HL-60/S4 treated with phorbol 12-myristate 13-acetate at 8.2 ng/mL for 4 days and 3 days (cell line): Measurements from ENCODE around the gene CDH23.
"Not testable (repeated sequence)": the region's sequence is repeated elsewhere in the genome, so short reads cannot be mapped to it uniquely, and the experiment has no call there.

Experiments used
- in situ Hi-C: fragments of 300-500 bp; cut with MboI; formaldehyde crosslinking; loops from 2 replicates; pipeline ENCODE4 v1.15.0; 2022; ENCODE audit warnings: low sequenced_read_pairs

The CDH23 gene

GRCh38 chr10:71595649-71596048, 198.9 kb downstream of the CDH23 start:
- in situ Hi-C loops = no loop called here

GRCh38 chr10:71596127-71596526, 199.4 kb downstream of the CDH23 start:
- in situ Hi-C loops = no loop called here

- in situ Hi-C loops = no loop called here
These were observed 200.0 kb downstream of the CDH23 start for GRCh38 chr10:71596759-71597158.

- in situ Hi-C loops = no loop called here
These were observed 201.2 kb downstream of the CDH23 start for GRCh38 chr10:71597821-71598498.

GRCh38 chr10:71598621-71599055, 201.9 kb downstream of the CDH23 start:
- in situ Hi-C loops = no loop called here

- in situ Hi-C loops = no loop called here
These were observed 202.8 kb downstream of the CDH23 start for GRCh38 chr10:71599518-71599917.

GRCh38 chr10:71600242-71600641, 203.5 kb downstream of the CDH23 start:
- in situ Hi-C loops = not testable (repeated sequence)

GRCh38 chr10:71600849-71601248, 204.1 kb downstream of the CDH23 start:
- in situ Hi-C loops = no loop called here

GRCh38 chr10:71601273-71601672, 204.6 kb downstream of the CDH23 start:
- in situ Hi-C loops = no loop called here

GRCh38 chr10:71603150-71603549, 206.4 kb downstream of the CDH23 start:
- in situ Hi-C loops = no loop called here

GRCh38 chr10:71603754-71604153, 207.0 kb downstream of the CDH23 start:
- in situ Hi-C loops = no loop called here

- in situ Hi-C loops = no loop called here
These were observed 207.8 kb downstream of the CDH23 start for GRCh38 chr10:71604324-71605018.

GRCh38 chr10:71605263-71605962, 208.7 kb downstream of the CDH23 start:
- in situ Hi-C loops = no loop called here

GRCh38 chr10:71606257-71607081, 209.7 kb downstream of the CDH23 start:
- in situ Hi-C loops = no loop called here

GRCh38 chr10:71607082-71607443, 210.3 kb downstream of the CDH23 start:
- in situ Hi-C loops = no loop called here

GRCh38 chr10:71608819-71609768, 212.4 kb downstream of the CDH23 start:
- in situ Hi-C loops = no loop called here

- in situ Hi-C loops = no loop called here
These were observed 213.9 kb downstream of the CDH23 start for GRCh38 chr10:71610651-71611050.

- in situ Hi-C loops = no loop called here
These were observed 214.4 kb downstream of the CDH23 start for GRCh38 chr10:71611131-71611530.

- in situ Hi-C loops = no loop called here
These were observed 215.1 kb downstream of the CDH23 start for GRCh38 chr10:71611709-71612422.
